ENCODE data around the gene SORCS2. TPM values are rescaled to one million over a fixed set of nuclear protein-coding genes. Genes with fewer than 3 reads are reported as not detected.

Gene SORCS2
- total and polyA plus RNA-seq, 2 of the 4 experiments (the other 2 are of a cell fraction), result 0.36 to 0.62 TPM

DNA sequence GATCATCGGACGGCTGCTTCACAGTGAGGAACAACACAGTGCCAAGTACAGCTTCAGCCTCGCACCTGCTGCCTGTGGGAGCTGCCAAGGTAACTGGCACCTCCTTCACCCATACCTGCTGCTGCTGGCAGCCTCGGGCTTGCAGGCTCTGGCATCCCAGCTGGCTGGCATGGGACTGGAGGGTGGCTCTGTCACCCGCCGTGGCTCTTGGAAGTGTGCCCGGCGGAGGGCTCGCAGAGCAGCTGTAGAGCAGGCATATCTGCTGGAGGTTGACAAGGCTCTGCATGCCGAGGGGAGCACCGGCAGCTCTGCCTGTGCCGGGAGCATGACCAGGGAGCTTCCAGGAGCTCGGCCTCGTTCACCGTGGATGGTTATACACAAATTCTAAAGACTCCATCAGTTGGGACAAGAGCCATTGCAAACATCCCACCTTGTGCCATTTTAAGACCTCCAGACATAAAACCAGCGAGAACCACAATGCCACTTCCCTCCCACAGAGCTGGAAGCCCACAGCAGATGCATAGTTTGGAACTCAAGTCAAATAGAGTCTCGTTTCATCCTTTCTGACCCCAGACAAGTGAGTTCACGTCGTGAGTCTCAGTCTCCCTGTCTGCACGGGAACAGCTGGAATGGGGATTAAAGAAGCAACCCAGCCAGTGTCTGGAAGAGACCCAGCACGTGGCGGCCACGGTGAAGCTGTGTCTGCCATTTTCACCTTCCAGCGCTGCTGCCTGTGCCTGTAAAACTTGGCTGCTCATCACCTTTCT lies 326.7 kb downstream of the SORCS2 start:
- DNase-seq (no peak), ATAC-seq (ENCODE audit: low read depth) (no peak)
- no TSS peak for BruUV-seq (replicated peaks)
- Histone ChIP-seq H3K18ac (ENCODE audit: low read depth, low read length) (no peak overlapping the region), H4K20me1 (ENCODE audit: insufficient read depth, low read length) (no peaks in the 10 kb centered on the region), H3K4me2 (ENCODE audit: low read depth, low read length) (no peak overlapping the region), H4K5ac (ENCODE audit: low read depth, low read length) (no peak overlapping the region), H3K36me3 (ENCODE audit: control insufficient read depth, insufficient read depth, low read length) (no peaks in the 10 kb centered on the region), H3K27me3 (ENCODE audit: control insufficient read depth, insufficient read depth, low read length) (peaks cover 70% of the 10 kb centered on the region), H2BK15ac (ENCODE audit: low read depth, low read length) (no peak overlapping the region), H4K91ac (ENCODE audit: insufficient read depth, low read depth, low read length) (no peak overlapping the region), H2AK5ac (ENCODE audit: low read depth, low read length) (no peak overlapping the region), H3K56ac (ENCODE audit: extremely low read depth, insufficient read depth, low read length) (no peak overlapping the region), H2BK120ac (ENCODE audit: low read depth, low read length) (no peak overlapping the region), H4K8ac (ENCODE audit: low read depth in 2 of 2, low read length in 2 of 2) (no peak overlapping the region), H3K14ac (replicated peaks; ENCODE audit: low read depth, low read length) (no peak overlapping the region), H3K27ac (ENCODE audit: insufficient read depth, low read length) (no peak overlapping the region), H3K9me3 (ENCODE audit: control insufficient read depth, insufficient read depth, low read length) (no peaks in the 10 kb centered on the region), H3K79me1 (ENCODE audit: low read depth in 1 of 2, low read length in 2 of 2) (no peaks in the 10 kb centered on the region), H3K9ac (ENCODE audit: low read depth, low read length) (no peak overlapping the region), H2AFZ (replicated peaks; ENCODE audit: low read length, poor library complexity) (peak overlapping the region; percentile 14), H3K4me3 (ENCODE audit: insufficient read depth, low read depth, low read length) (no peak overlapping the region), H3K4me1 (ENCODE audit: control insufficient read depth, insufficient read depth, low read length) (no peaks in the 10 kb centered on the region), H2BK5ac (ENCODE audit: low read depth, low read length, poor library complexity, severe bottlenecking) (no peak overlapping the region), H2AK9ac (replicated peaks; ENCODE audit: low read depth, low read length, poor library complexity) (no peak overlapping the region), H3K9me1 (ENCODE audit: insufficient read depth, low read length) (no peaks in the 10 kb centered on the region), H3K23ac (ENCODE audit: low read depth, low read length) (no peak overlapping the region; the same call in 1 of the 2 replicates), H2BK20ac (ENCODE audit: low read depth, low read length) (no peak overlapping the region), H3K4ac (ENCODE audit: low read depth, low read length) (no peak overlapping the region)
- in situ Hi-C loops (cut with MboI; ENCODE audit: low sequenced_read_pairs), result no loop called here
- intact Hi-C loops (cut with micrococcal nuclease), result no loop called here
- ChIA-PET POLR2A (ENCODE audit: unreplicated experiment) (no interaction called here), CTCF (no interaction called here)
- 44% methylated on average over 12 of the region's 24 CpGs; no CpG with 5 or more reads in 1 of the 2 experiments for WGBS, 2 experiments (ENCODE audit: extremely low coverage in 2 of 2, insufficient read length in 1 of 2)
- dilution Hi-C loops (cut with HindIII; ENCODE audit: low sequenced_read_pairs, unreplicated experiment), result no loop called here
- TF ChIP-seq, protein P1, sequence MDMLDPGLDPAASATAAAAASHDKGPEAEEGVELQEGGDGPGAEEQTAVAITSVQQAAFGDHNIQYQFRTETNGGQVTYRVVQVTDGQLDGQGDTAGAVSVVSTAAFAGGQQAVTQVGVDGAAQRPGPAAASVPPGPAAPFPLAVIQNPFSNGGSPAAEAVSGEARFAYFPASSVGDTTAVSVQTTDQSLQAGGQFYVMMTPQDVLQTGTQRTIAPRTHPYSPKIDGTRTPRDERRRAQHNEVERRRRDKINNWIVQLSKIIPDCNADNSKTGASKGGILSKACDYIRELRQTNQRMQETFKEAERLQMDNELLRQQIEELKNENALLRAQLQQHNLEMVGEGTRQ (IDR thresholded peaks at IDR 0.05; ENCODE audit: low read depth, low read length), result no peak
- no peak for TF ChIP-seq MXI1 (IDR thresholded peaks at IDR 0.05; ENCODE audit: borderline replicate concordance, low read depth, low read length)
- no peak for TF ChIP-seq MAFK (IDR thresholded peaks at IDR 0.05; ENCODE audit: low read depth, low read length)
- TF ChIP-seq, protein P2, sequence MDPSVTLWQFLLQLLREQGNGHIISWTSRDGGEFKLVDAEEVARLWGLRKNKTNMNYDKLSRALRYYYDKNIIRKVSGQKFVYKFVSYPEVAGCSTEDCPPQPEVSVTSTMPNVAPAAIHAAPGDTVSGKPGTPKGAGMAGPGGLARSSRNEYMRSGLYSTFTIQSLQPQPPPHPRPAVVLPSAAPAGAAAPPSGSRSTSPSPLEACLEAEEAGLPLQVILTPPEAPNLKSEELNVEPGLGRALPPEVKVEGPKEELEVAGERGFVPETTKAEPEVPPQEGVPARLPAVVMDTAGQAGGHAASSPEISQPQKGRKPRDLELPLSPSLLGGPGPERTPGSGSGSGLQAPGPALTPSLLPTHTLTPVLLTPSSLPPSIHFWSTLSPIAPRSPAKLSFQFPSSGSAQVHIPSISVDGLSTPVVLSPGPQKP (IDR thresholded peaks at IDR 0.05; ENCODE audit: borderline replicate concordance, low read depth, low read length), result no peak
- no peak for TF ChIP-seq MAZ (IDR thresholded peaks at IDR 0.05; ENCODE audit: borderline replicate concordance, low read depth, low read length)
- TF ChIP-seq CHD1 (IDR thresholded peaks at IDR 0.05; ENCODE audit: low read depth, low read length), result no peak
- TF ChIP-seq CEBPB (IDR thresholded peaks at IDR 0.05; ENCODE audit: low read depth, low read length), result no peak
- no peak for TF ChIP-seq NFE2L2 (IDR thresholded peaks at IDR 0.05; ENCODE audit: low read depth, low read length)
- no peak for TF ChIP-seq RFX5 (IDR thresholded peaks at IDR 0.05; ENCODE audit: low read depth, low read length)
